HG02970 (cell line): Measurements from ENCODE around the gene LRRC36.
A peak's percentile ranks its signal among the peaks of the same experiment; 100 is the strongest.

Experiments used
- ATAC-seq: cut with Tn5 transposase; IDR thresholded peaks from one replicate; pipeline ENCODE4 v1.9.1; 2021; ENCODE audit warnings: mild to moderate bottlenecking, moderate library complexity, moderate number of reproducible peaks; ENCODE audit not compliant: unreplicated experiment, low FRiP score

Gene LRRC36

DNA sequence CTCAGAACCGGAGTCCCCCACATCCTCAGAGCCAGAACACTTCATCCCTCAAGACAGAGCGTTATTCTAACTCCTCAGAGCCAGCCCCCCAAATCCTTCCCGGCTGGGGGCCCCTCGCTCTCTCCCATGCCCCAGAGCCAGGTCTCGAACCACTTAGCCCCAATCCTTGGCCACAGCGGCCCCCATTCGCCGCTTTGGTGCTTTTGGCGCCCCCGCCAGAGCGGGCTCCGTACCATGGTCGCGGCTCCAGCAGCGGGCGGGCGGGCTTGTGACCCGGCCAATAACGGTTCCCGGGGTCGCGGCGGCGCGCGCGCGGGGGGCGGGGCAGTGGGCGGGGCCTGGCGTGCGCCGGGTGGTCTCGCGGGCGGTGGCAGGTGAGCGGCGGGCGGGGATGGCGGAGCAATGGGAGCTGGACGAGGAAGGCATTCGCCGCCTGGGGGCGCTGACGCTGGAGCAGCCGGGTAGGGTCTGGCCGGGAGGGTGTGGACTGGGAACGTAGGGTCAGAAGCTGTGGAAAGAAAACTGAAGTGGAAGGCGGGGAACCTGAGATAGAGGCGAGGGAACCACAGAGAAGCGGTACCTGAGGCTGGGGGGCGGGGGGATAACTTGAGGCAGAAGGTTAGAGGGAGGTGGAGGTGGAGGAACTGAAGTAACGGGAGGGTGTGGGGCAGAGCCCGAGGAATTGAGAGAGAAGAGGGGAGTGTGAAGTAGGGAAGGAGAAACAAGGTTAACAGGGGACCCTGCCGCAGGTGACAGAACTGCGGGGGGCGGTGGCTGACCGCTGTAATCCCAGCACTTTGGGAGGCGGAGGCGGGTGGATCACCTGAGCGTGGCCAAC lies at the start of gene LRRC36, which contains the start of gene KCTD19:
Gene LRRC36 (plus strand): TSS at position 344 of the 838 bp plus-strand sequence. CDS start 48 bp downstream, at position 392.
Gene KCTD19 (minus strand): TSS at position 270 of the 838 bp plus-strand sequence. CDS start 34 bp downstream, at position 236.
- no peak for ATAC-seq

GRCh38 chr16:67277294-67277998 lies 49.2 kb upstream of the LRRC36 start:
- ATAC-seq, result no peak

- ATAC-seq, result peak; percentile 7
Observed at GRCh38 chr16:67277999-67278772, 48.4 kb upstream of the LRRC36 start.

DNA sequence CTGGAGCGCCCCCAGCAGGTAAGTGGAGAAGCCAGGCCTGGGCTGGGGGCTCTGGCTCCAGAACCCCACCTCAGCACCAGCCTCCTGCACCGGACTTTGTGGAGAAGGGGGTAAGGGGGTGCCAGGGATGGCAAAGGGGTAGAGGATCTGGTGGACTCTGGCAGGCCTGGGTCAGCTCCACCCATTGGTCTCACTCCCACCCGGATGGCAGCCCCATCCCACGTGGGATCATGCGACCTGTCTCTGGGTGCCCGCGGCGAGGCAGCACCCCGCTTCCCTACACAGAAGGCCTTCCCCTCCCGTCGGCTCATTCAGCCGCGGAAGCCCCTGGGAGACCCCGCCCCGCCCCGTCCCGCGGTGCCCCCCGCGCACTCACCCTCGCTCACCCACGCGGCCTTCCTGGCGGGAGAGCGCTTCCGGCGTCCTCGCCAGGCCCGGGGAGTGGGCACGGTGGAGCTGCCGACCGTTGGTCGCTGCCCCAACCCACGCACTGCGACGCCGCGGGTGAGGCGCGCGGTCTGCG lies 47.8 kb upstream of the LRRC36 start:
- ATAC-seq, result peak; percentile 17

- peak; percentile 55 for ATAC-seq
Observed at GRCh38 chr16:67279296-67280089, 47.1 kb upstream of the LRRC36 start, which contains the start of gene PLEKHG4. Gene PLEKHG4, plus strand, starts transcription at chr16:67279532. Its CDS starts 513 bp downstream, at chr16:67280045.

GRCh38 chr16:67280090-67281015 lies 46.3 kb upstream of the LRRC36 start:
- ATAC-seq, result no peak

- no peak for ATAC-seq
Observed at GRCh38 chr16:67281536-67282446, 44.8 kb upstream of the LRRC36 start.

GRCh38 chr16:67282447-67282805 lies 44.2 kb upstream of the LRRC36 start:
- ATAC-seq, result no peak

GRCh38 chr16:67283039-67283825 lies 43.4 kb upstream of the LRRC36 start:
- no peak for ATAC-seq

GRCh38 chr16:67283826-67284555 lies 42.6 kb upstream of the LRRC36 start:
- no peak for ATAC-seq

DNA sequence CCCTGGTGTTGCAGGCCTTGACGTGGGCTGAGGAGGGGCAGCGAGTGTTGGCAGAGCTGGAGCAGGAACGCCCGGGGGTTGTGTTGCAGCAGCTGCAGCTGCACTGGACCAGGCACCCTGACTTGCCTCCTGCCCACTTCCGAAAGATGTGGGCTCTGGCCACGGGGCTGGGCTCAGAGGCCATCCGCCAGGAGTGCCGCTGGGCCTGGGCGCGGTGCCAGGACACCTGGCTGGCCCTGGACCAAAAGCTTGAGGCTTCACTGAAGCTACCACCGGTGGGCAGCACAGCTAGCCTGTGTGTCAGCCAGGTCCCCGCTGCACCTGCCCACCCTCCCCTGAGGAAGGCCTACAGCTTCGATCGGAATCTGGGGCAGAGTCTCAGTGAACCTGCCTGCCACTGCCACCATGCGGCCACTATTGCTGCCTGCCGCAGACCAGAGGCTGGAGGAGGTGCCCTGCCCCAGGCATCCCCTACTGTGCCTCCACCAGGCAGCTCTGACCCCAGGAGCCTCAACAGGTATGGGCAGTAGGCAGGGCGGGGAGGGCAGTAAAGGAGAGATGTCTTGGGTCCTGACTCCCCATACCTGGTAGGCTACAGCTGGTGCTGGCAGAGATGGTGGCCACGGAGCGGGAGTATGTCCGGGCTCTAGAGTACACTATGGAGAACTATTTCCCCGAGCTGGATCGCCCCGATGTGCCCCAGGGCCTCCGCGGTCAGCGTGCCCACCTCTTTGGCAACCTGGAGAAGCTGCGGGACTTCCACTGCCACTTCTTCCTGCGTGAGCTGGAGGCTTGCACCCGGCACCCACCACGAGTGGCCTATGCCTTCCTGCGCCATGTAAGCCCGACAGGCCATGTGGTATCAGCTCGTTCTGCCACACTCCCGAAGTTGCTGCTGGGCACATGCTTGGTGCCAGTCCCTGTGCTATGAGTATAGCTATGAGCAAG lies 41.6 kb upstream of the LRRC36 start:
- no peak for ATAC-seq

GRCh38 chr16:67286441-67287235 lies 40.0 kb upstream of the LRRC36 start:
- no peak for ATAC-seq

DNA sequence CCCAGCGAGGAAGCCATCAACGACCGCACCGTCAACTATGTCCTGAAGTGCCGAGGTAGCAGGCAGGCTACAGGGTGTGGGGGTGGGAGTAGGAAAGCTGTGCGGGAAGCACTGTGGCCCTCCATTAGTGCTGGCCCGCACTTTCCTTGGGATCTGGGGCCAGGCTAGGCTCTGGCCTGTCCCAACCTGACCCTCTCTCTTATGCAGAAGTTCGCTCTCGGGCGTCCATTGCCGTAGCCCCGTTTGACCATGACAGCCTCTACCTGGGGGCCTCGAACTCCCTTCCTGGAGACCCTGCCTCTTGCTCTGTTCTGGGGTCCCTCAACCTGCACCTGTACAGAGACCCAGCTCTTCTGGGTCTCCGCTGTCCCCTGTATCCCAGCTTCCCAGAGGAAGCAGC lies 38.7 kb upstream of the LRRC36 start:
- no peak for ATAC-seq

- ATAC-seq, result no peak
Observed at GRCh38 chr16:67291461-67291860, 35.2 kb upstream of the LRRC36 start.
